Measurements from ENCODE around the gene SLC9B1. TPM values are rescaled to one million over a fixed set of nuclear protein-coding genes. Genes with fewer than 3 reads are reported as not detected.

Gene SLC9B1
- polyA plus RNA-seq, 1 donor (not counting 4 experiments of a cell fraction or from before 2014, with no cell fraction given) = 0.07 TPM

DNA sequence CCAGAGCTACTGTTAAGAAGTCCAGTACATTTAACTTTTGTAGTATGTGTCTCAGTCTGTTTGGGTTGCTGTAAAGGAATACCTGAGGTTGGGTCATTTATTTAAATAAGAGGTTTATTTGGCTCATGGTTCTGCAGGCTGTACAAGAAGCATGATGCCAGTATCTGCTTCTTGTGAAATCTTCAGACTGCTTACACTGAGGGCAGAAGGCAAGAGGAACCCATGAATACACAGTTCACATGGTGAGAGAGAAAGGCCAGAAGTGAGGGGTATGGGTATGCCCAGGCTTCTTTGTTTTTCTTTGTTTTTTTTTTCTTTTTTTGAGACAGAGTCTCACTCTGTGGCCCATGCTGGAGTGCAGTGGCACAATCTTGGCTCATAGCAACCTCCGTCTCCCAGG lies 156.8 kb downstream of the SLC9B1 start:
- no peak overlapping the region for H3K27ac ChIP-seq (ENCODE audit: control insufficient read depth, insufficient read depth, low read length)
- H4K20me1 ChIP-seq (ENCODE audit: control insufficient read depth, extremely low read depth, insufficient read depth, low read length) = no peaks in the 10 kb centered on the region
- DNase-seq (ENCODE audit: low read depth, low spot score) (no peak), FAIRE-seq (no peak)
- no peak overlapping the region for H3K9ac ChIP-seq (ENCODE audit: control insufficient read depth, extremely low read depth, insufficient read depth, low read length)
- no peak overlapping the region for H3K4me2 ChIP-seq (ENCODE audit: control insufficient read depth, extremely low read depth, insufficient read depth, low read depth, low read length)
- no peaks in the 10 kb centered on the region for H3K9me3 ChIP-seq (ENCODE audit: control insufficient read depth, low read depth, low read length)
- H3K4me1 ChIP-seq (ENCODE audit: control insufficient read depth, extremely low read depth, insufficient read depth, low read length) = peaks cover 6% of the 10 kb centered on the region
- H3K79me2 ChIP-seq (ENCODE audit: control insufficient read depth, insufficient read depth, low read length) = peaks cover 9% of the 10 kb centered on the region
- no peaks in the 10 kb centered on the region for H3K9me1 ChIP-seq (ENCODE audit: control insufficient read depth, extremely low read depth, insufficient read depth, low read length)
- H3K36me3 ChIP-seq (ENCODE audit: control insufficient read depth in 2 of 2, extremely low read depth in 1 of 2, insufficient read depth in 2 of 2, low read length in 2 of 2) = no peaks in the 10 kb centered on the region
- TF ChIP-seq CTCF (optimal IDR thresholded peaks at IDR 0.05 in 1 of 3, IDR thresholded peaks at IDR 0.05 in 1 of 3, conservative IDR thresholded peaks at IDR 0.05 in 1 of 3; ENCODE audit: extremely low read depth in 1 of 3, insufficient read depth in 2 of 3, low read length in 3 of 3) = no peak
- no peak for TF ChIP-seq EZH2 (IDR thresholded peaks at IDR 0.05; ENCODE audit: low read length)
- dilution Hi-C loops (cut with MboI; ENCODE audit: extremely low pct_ligation_motif_present, low sequenced_read_pairs) = no loop called here
- H2AFZ ChIP-seq (ENCODE audit: control insufficient read depth, low read length) = no peak overlapping the region
- no peaks in the 10 kb centered on the region for H3K27me3 ChIP-seq (ENCODE audit: control insufficient read depth, extremely low read depth, insufficient read depth, low read length)
- H3K4me3 ChIP-seq (ENCODE audit: control insufficient read depth in 2 of 3, extremely low read depth in 1 of 3, insufficient read depth in 2 of 3, low read depth in 1 of 3, low read length in 3 of 3) = no peak overlapping the region

- no peaks in the 10 kb centered on the region for H3K9me1 ChIP-seq (ENCODE audit: control insufficient read depth, extremely low read depth, insufficient read depth, low read length)
- DNase-seq (ENCODE audit: low read depth, low spot score) (no peak), FAIRE-seq (no peak)
- peaks cover 5% of the 10 kb centered on the region for H3K79me2 ChIP-seq (ENCODE audit: control insufficient read depth, insufficient read depth, low read length)
- H4K20me1 ChIP-seq (ENCODE audit: control insufficient read depth, extremely low read depth, insufficient read depth, low read length) = no peaks in the 10 kb centered on the region
- H3K27ac ChIP-seq (ENCODE audit: control insufficient read depth, insufficient read depth, low read length) = no peak overlapping the region
- no peaks in the 10 kb centered on the region for H3K4me1 ChIP-seq (ENCODE audit: control insufficient read depth, extremely low read depth, insufficient read depth, low read length)
- no peaks in the 10 kb centered on the region for H3K9me3 ChIP-seq (ENCODE audit: control insufficient read depth, low read depth, low read length)
- H3K36me3 ChIP-seq (ENCODE audit: control insufficient read depth in 2 of 2, extremely low read depth in 1 of 2, insufficient read depth in 2 of 2, low read length in 2 of 2) = no peaks in the 10 kb centered on the region
- dilution Hi-C loops (cut with MboI; ENCODE audit: extremely low pct_ligation_motif_present, low sequenced_read_pairs) = no loop called here
- no peak overlapping the region for H3K4me2 ChIP-seq (ENCODE audit: control insufficient read depth, extremely low read depth, insufficient read depth, low read depth, low read length)
- no peaks in the 10 kb centered on the region for H3K27me3 ChIP-seq (ENCODE audit: control insufficient read depth, extremely low read depth, insufficient read depth, low read length)
- no peak for TF ChIP-seq CTCF (optimal IDR thresholded peaks at IDR 0.05 in 1 of 3, IDR thresholded peaks at IDR 0.05 in 1 of 3, conservative IDR thresholded peaks at IDR 0.05 in 1 of 3; ENCODE audit: extremely low read depth in 1 of 3, insufficient read depth in 2 of 3, low read length in 3 of 3)
- TF ChIP-seq EZH2 (IDR thresholded peaks at IDR 0.05; ENCODE audit: low read length) = no peak
- H3K4me3 ChIP-seq (ENCODE audit: control insufficient read depth in 2 of 3, extremely low read depth in 1 of 3, insufficient read depth in 2 of 3, low read depth in 1 of 3, low read length in 3 of 3) = no peak overlapping the region
- H2AFZ ChIP-seq (ENCODE audit: control insufficient read depth, low read length) = no peak overlapping the region
- H3K9ac ChIP-seq (ENCODE audit: control insufficient read depth, extremely low read depth, insufficient read depth, low read length) = no peak overlapping the region
These were observed 157.5 kb downstream of the SLC9B1 start for GRCh38 chr4:102862016-102862415.
